GM12878 (cell line): ENCODE results near the gene IGF1R.

Source experiments
- BCLAF1 ChIP-seq: fragments of 450-650 bp; IDR thresholded peaks from 2 replicates; pipeline ENCODE4 v1.6.1; 2017; ENCODE audit warnings: antibody characterized with exemption, mild to moderate bottlenecking, moderate library complexity
- CTCF ChIP-seq, 3 experiments: IDR thresholded peaks in 2 of 3; conservative IDR thresholded peaks in 1 of 3; 2 replicates each; pipeline ENCODE4 v1.5.1; 2011; ENCODE audit warnings: low read depth in 3 of 3, low read length in 3 of 3, mild to moderate bottlenecking in 3 of 3, control low read depth in 2 of 3, moderate library complexity in 2 of 3, inconsistent platforms in 1 of 3, mixed read lengths in 1 of 3; ENCODE audit not compliant: control insufficient read depth in 2 of 3, insufficient read depth in 1 of 3; ENCODE audit errors: extremely low read depth in 1 of 3

GRCh38 chr15:98660055-98660454 lies 11.7 kb downstream of the IGF1R start:
- no peak for TF ChIP-seq CTCF (IDR thresholded peaks at IDR 0.05 in 2 of 3, conservative IDR thresholded peaks at IDR 0.05 in 1 of 3; ENCODE audit: control insufficient read depth in 2 of 3, extremely low read depth in 1 of 3, insufficient read depth in 1 of 3, low read depth in 3 of 3, low read length in 3 of 3)
- TF ChIP-seq BCLAF1 = no peak
